NCI-H1694 treated with DMSO at 0.1 percent for 48 hours (cell line): ENCODE results near the gene FAM177B.
A peak's percentile ranks its signal among the peaks of the same experiment; 100 is the strongest.

Source experiments
- DNase-seq: peaks from one replicate; lab custom pipeline; 2025; lab: John Stamatoyannopoulos, UW

Gene FAM177B

DNA sequence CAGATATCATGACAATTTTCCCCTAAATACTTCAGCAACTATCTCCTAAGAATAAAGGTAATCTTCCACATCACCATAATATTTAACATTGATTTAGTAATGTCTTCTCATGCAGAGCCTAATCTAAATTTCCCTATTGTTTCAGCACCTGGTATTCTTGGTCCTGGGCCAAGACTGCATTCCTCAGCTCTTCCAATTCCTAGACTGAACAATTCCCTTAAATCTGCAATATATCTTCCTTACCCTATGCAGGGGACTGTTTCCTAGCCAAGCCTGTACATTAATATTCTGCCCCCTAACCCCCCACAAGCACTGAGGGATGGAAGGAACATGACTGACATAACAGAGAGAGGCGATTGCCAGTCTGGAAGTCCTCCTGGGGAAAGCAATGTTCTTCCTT, 49.1 kb downstream of the FAM177B start:
- no peak for DNase-seq

DNA sequence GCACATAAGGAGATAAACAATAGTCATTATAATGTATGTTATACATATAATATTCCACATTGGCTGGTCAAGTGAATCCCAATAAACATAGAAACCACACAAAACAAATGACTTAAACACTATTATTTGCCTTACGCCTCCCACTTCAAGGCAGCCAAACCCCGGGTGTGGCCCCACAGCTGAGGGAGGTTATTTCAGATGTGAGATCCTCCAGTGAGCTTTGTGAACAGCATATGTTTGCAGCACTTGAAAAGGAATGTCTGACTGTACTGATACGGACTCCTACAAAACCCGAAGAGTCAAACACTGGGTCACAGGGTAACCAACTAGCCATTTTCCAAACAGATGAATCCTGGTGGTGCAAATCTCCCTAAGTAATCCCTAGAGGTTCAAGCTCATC, 50.7 kb downstream of the FAM177B start:
- DNase-seq, result no peak

DNA sequence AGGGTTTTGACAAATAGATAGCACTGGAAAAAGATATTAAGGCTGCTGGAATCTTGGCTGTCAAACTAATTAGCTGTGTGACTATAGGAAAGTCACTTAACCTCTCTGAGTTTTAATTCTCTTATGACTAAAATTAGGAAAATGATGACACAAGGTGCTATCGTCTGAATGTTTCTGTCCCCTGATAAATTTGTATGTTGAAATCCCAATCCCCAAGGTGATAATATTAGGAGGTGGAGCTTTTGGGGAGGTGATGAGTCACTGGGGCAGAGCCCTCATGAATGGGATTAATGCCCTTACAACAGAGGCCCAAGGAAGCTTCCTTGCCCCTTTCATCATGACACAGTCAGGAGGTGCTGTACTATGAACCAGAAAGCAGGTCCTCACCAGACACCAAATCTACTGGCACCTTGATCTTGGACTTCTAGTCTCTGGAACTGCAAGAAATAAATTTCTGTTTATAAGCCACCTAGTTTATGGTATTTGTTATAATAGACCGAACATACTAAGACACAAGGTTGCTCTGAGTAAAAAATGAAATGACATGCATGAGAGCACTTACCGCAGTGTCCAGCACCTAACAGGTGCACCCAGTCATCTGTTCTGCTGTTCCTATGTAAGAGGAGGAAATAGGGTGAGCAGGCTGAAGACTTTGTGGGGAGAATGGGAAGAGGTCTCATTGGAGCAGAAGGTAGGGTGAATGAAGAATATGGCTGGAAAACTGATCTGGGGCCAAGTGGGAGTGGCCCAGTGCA, 51.6 kb downstream of the FAM177B start:
- DNase-seq, result no peak

DNA sequence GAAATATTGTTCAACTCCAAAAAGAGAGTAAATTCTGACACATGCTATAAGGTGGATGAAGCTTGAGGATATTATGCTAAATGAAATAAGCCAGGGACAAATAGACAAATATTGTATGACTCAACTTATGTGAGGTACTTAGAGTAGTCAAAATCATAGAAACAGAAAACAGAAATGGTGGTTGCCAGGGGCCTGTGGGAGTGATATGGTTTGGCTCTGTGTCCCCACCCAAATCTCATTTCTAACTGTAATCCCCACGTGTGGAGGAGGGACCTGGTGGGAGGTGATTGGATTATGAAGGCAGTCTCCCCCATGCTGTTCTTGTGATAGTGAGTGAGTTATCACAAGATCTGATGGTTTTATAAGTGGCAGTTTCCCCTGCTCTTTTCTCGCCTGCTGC, 53.1 kb downstream of the FAM177B start:
- DNase-seq, result no peak

DNA sequence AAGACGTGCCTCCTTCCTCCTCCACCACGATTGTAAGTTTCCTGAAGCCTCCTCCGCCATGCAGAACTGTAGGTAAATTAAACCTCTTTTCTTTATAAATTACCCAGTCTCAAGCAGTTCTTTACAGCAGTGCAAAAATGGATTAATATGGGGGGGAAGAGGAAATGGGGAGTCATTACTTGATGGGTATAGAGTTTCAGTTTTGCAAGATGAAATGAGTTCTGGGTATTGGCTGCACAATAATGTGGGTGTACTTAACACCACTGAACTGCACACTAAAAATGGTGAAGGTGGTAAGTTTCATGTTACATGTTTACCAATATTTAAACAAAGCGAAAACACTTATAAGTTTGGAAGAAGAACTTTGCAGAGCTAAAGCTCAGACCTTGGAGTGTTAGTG, 53.5 kb downstream of the FAM177B start:
- DNase-seq, result no peak

DNA sequence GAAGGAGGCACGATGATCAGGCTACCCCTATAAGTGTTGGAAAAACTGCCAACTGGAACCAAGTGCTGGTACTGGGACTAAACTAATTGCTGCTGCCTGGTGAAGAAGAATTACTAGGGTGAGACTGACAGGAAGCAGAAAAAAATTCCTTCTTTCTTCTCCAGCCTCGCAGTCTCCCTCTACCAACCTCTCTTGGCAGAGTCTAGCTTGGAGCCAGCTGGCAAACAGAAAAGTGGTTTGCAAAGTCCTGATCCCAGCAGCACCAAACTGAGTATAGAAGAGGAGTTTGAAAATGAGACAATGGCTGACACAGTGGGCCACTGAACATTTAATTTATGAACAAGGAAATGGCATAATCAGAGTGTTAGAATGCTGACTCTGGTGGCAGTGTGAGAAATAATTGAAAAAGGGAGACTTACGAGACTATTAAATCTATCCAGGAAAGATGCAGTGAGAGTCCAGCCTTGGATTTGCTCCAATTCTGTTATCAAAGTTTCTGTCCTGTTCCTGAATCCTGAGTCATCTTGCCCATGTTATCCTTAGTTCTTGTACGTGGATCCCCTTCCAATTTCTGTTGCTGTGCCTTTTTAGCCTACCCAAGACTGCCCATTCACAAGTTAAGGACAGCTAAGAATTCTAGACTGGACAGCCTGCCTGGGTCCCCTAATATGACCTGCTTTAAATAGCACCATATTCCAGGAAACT, 54.2 kb downstream of the FAM177B start:
- peak; percentile 7 for DNase-seq

DNA sequence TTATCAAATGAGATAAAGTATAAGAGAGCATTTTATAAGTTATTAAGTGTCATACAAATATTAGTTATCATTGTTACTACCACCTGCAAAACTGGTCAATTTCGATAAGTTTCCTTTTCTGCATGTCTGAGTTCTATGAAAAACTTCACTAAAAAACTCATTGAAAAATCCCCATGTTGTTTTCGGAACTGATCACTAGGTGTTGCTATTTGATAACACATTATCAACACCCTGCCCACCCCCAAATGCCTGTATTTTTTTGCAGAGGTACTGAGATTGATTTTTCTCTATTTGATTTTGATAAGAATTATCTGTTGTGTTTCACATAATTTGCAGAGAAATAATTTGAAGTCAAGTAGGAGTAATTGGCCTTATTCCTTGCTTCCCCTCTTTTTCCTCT, 55.7 kb downstream of the FAM177B start:
- peak; percentile 16 for DNase-seq

DNA sequence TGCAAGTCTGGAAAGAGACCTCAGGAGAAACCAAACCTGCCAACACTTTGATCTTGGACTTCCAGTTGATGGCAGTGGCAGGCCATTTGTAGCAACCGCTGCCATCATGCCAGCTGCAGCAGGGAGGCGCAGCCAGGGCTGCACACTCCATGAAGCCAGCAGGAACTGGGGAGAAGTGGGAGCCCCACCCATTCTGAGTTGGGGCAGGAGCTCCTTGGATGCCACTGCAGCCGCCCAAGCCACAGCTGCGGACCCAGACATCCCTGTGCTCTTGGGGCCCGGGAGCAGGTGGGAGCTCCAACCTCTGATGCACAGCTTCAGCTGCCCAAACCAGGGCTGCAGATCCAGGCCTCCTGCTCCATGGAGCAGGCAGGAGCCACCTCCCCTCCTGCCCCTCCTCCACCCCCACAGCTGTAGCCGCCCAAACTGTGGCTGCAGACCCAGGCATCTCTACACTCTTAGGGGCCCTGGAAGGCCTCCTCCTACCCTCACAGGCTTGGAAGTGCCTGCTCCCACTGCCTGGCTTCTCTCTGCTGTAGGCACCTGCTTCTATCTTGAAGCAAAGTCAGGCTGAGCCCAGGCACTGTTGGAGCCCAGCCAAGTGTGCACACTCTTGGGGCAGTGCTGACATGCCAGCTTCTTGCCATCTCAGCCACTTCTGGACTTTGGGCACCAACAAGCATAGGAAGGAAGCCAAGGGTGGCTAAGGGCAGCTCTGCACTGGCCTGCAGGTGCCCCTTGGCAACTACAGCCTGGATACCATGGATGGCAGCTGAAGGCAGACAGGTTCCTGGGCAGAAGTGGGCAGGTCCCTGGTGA, 57.9 kb downstream of the FAM177B start:
- DNase-seq, result no peak

DNA sequence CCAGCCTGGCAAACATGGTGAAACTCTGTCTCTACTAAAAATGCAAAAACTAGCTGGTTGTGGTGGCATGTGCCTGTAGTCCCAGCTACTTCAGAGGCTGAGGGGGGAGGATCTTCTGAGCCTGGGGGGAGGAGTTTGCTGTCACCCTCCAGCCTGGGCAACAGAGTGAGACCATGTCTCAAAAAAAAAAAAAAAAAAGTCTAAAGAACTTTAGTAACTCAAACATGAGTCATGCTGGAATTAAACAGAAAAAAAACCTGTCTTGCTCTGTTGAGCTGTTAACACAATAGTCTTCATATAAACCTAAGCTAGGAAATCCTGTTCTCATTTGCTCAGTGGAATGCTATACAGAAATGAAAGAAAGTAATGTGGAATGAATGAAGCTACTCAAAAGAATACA, 61.1 kb downstream of the FAM177B start:
- no peak for DNase-seq

DNA sequence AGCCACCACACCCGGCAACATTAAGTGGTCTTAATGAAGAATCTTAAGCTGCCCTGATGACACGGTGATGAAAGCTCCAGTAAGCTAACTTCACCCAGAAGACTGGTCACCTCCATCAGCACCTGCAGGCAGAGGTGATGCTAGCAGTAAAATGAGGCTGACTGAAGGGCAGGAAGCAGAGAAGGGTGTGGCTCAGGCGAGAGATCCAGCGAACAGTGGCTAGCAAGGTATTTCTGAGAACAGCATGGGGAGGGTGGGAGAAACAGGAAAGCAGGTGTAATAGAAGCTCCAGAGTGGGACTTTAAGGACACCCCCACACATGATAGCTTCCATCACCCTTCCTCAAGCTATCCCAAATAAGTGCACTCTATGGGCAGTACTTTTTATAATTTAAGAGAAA, 62.0 kb downstream of the FAM177B start:
- no peak for DNase-seq
